ENCODE results near the gene NUP42. TPM values are rescaled to one million over a fixed set of nuclear protein-coding genes. Genes with fewer than 3 reads are reported as not detected.
A peak's percentile ranks its signal among the peaks of the same experiment; 100 is the strongest.

The NUP42 gene
- polyA plus RNA-seq, 1 donor (not counting 4 experiments of a cell fraction or from before 2014, with no cell fraction given), result 34.2 TPM

GRCh38 chr7:23239698-23240097 is 57.9 kb downstream of the NUP42 start:
- Histone ChIP-seq H3K4me2 (ENCODE audit: control insufficient read depth, extremely low read depth, insufficient read depth, low read depth, low read length) (no peak overlapping the region), H3K4me1 (ENCODE audit: control insufficient read depth, extremely low read depth, insufficient read depth, low read length) (peaks cover 32% of the 10 kb centered on the region), H3K27me3 (ENCODE audit: control insufficient read depth, extremely low read depth, insufficient read depth, low read length) (no peaks in the 10 kb centered on the region), H3K4me3 (ENCODE audit: control insufficient read depth in 2 of 3, extremely low read depth in 1 of 3, insufficient read depth in 2 of 3, low read depth in 1 of 3, low read length in 3 of 3) (no peak overlapping the region), H3K36me3 (ENCODE audit: control insufficient read depth in 2 of 2, extremely low read depth in 1 of 2, insufficient read depth in 2 of 2, low read length in 2 of 2) (no peaks in the 10 kb centered on the region), H3K9ac (ENCODE audit: control insufficient read depth, extremely low read depth, insufficient read depth, low read length) (no peak overlapping the region), H3K27ac (ENCODE audit: control insufficient read depth, insufficient read depth, low read length) (no peak overlapping the region), H2AFZ (ENCODE audit: control insufficient read depth, low read length) (no peak overlapping the region), H3K9me3 (ENCODE audit: control insufficient read depth, low read depth, low read length) (no peaks in the 10 kb centered on the region), H3K9me1 (ENCODE audit: control insufficient read depth, extremely low read depth, insufficient read depth, low read length) (no peaks in the 10 kb centered on the region), H4K20me1 (ENCODE audit: control insufficient read depth, extremely low read depth, insufficient read depth, low read length) (no peaks in the 10 kb centered on the region), H3K79me2 (ENCODE audit: control insufficient read depth, insufficient read depth, low read length) (no peaks in the 10 kb centered on the region)
- TF ChIP-seq EZH2 (IDR thresholded peaks at IDR 0.05; ENCODE audit: low read length) (no peak), CTCF (optimal IDR thresholded peaks at IDR 0.05 in 1 of 3, IDR thresholded peaks at IDR 0.05 in 1 of 3, conservative IDR thresholded peaks at IDR 0.05 in 1 of 3; ENCODE audit: extremely low read depth in 1 of 3, insufficient read depth in 2 of 3, low read length in 3 of 3) (no peak)
- FAIRE-seq, result no peak
- dilution Hi-C loops (cut with MboI; ENCODE audit: extremely low pct_ligation_motif_present, low sequenced_read_pairs), result no loop called here
- DNase-seq (ENCODE audit: low read depth, low spot score), result no peak

GRCh38 chr7:23242321-23242720 is 60.5 kb downstream of the NUP42 start:
- H3K9ac ChIP-seq (ENCODE audit: control insufficient read depth, extremely low read depth, insufficient read depth, low read length), result peak overlapping the region; percentile 11
- peaks cover 21% of the 10 kb centered on the region for H3K4me1 ChIP-seq (ENCODE audit: control insufficient read depth, extremely low read depth, insufficient read depth, low read length)
- TF ChIP-seq CTCF (optimal IDR thresholded peaks at IDR 0.05 in 1 of 3, IDR thresholded peaks at IDR 0.05 in 1 of 3, conservative IDR thresholded peaks at IDR 0.05 in 1 of 3; ENCODE audit: extremely low read depth in 1 of 3, insufficient read depth in 2 of 3, low read length in 3 of 3), result no peak
- no peak for TF ChIP-seq EZH2 (IDR thresholded peaks at IDR 0.05; ENCODE audit: low read length)
- H3K9me3 ChIP-seq (ENCODE audit: control insufficient read depth, low read depth, low read length), result no peaks in the 10 kb centered on the region
- H3K27me3 ChIP-seq (ENCODE audit: control insufficient read depth, extremely low read depth, insufficient read depth, low read length), result no peaks in the 10 kb centered on the region
- H3K9me1 ChIP-seq (ENCODE audit: control insufficient read depth, extremely low read depth, insufficient read depth, low read length), result no peaks in the 10 kb centered on the region
- H2AFZ ChIP-seq (ENCODE audit: control insufficient read depth, low read length), result no peak overlapping the region
- no peaks in the 10 kb centered on the region for H3K79me2 ChIP-seq (ENCODE audit: control insufficient read depth, insufficient read depth, low read length)
- no peaks in the 10 kb centered on the region for H3K36me3 ChIP-seq (ENCODE audit: control insufficient read depth in 2 of 2, extremely low read depth in 1 of 2, insufficient read depth in 2 of 2, low read length in 2 of 2)
- H3K4me2 ChIP-seq (ENCODE audit: control insufficient read depth, extremely low read depth, insufficient read depth, low read depth, low read length), result peak overlapping the region; percentile 46
- FAIRE-seq (peak; percentile 83), DNase-seq (ENCODE audit: low read depth, low spot score) (peak; percentile 40)
- no peak overlapping the region for H3K4me3 ChIP-seq (ENCODE audit: control insufficient read depth in 2 of 3, extremely low read depth in 1 of 3, insufficient read depth in 2 of 3, low read depth in 1 of 3, low read length in 3 of 3)
- H4K20me1 ChIP-seq (ENCODE audit: control insufficient read depth, extremely low read depth, insufficient read depth, low read length), result no peaks in the 10 kb centered on the region
- dilution Hi-C loops (cut with MboI; ENCODE audit: extremely low pct_ligation_motif_present, low sequenced_read_pairs), result no loop called here
- peak overlapping the region; percentile 66 for H3K27ac ChIP-seq (ENCODE audit: control insufficient read depth, insufficient read depth, low read length)

Measured in keratinocyte (primary cell).